GM04504 (cell line): ENCODE measurements around the gene P3R3URF.

Source experiments
- DNase-seq: peaks from one replicate; pipeline ENCODE4 v3.0.0-alpha.2; 2012; ENCODE audit warnings: low read depth

P3R3URF gene

DNA sequence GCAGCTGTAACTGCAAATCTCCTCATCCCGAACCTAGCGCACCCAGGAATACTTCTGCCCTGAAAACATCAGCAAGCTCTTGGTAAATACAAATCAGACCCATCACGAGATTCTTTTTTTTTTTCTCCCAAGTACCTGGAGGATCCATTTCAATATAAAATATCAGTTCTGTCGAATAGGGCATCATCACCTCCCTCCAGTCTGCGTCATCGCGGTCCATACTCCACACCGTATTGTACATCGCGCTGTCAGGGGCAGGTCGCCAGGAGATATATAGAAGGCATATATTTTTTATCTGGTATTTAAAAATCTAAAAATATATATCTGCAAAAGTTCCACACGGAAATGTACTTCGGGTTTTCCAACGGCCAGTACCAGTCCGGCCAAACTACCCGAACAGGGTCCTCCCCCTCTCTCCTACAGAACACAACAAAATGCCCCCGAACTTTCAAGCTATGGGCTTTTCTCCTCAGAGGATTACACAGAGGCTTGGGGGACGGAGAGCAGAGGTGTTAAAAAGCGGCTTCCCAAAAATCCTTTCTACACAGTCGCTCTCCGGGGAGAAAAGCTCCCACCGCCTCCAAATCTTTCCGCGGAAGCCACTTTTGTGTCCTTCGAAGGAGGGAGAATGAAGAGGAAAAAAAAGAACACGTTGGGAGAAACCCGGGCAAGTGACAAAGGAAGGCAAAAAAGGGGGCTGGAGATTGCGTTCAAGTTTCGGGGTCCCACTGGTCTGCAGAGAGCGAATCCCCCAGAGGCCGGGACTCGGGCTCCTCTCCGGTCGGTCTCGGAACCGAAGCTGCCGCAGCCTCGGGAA, 44.4 kb downstream of the P3R3URF start:
- DNase-seq = no peak

DNA sequence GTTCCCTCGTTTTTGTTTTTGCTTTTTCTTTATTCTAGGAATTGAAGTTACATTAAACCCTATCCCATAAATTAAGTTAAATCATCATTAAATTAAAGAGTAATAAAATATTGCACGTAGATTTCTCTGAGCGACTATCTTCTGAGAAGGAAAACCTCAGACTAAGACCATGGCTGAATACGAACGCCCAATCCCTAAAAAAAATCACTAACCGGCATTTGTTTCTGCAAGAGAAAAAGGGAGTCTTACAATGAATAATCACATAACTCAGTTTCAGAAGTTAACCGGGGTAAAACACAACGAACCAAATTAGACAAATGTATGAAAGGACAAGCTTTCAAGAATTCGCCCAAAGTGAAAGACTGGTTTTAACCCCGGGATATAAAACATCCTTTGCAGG, 45.2 kb downstream of the P3R3URF start:
- DNase-seq = no peak

DNA sequence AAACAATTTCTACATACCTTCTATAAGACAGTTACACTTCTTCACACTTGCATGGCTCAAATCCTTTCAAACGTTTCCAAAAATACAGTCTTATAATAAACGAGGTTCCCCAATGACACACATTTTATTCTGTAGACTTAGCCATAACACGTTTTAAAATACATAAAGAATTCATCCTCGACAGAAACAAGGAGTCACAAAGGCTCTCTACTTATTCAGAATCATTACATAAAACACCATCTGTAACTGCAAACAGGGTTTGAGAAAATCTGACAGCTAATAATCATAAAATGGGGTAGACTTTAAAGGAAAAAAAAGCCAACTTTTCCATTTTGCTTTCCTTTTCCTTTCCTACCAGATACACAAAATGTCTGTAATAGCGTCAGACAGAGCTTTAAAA, 45.7 kb downstream of the P3R3URF start:
- DNase-seq = no peak

DNA sequence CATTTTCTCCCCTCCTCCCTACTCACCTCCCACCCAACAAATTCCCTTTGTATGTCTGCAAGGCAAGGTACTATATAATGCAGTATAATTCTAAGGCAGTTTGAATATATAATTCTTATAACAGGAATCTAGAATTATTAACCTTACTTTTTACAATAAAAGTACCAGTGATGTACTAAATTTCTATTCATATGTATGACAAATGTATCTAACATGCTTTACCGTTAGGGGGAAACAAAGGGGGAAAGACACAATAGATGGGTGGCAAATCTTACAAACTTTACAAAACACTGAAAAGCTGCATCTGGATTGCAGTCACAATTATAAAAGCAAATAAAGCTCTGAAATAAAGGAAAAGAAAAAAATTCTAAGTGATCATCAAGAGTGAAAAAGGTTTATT, 46.2 kb downstream of the P3R3URF start:
- no peak for DNase-seq

DNA sequence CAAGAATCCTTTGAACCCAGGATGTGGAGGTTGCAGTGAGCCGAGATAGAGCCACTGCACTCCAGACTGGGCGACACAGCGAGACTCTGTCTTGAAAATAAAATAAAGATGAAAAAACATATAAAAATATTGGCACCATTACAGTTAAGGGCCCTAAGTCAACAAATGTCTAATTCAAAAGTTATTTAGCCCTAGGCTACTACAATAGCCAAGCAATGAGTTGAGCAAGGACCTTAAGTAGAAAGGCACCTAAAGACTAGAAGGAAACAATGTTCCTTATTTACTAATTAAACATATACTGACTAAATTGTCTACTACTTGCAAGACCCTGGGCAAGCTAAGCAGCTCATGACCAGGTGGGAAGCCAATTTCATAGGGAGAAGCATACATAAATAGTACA, 47.9 kb downstream of the P3R3URF start:
- DNase-seq = no peak
